ENCODE measurements around the gene ADCY1. TPM values are rescaled to one million over a fixed set of nuclear protein-coding genes. Genes with fewer than 3 reads are reported as not detected.

The ADCY1 gene
- total RNA-seq, 4 donors from 2014 or later, result 2.5 to 9.0 (median 5.6) TPM

DNA sequence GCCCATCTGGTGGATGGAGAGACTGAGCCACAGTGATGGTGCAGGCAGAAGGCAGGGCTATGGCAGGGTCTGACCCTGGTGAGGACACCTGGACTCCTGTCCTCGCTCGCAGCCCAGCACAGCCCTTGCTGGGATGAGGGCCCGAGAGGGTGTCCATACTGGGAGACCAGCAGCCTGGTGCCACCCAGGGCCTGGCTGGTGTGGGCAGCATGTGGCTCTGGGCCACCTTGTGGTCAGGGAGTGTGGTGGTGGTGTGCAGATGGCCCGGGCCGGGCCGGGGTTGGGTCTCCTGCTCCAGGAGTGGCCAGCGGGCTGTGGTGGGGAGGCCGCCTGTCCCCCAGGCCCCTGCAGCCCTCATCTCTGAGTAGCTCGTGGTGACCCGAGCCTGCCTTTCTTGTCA is 14.9 kb downstream of the ADCY1 start:
- DNase-seq (ENCODE audit: low spot score in 2 of 2), result no peak

DNA sequence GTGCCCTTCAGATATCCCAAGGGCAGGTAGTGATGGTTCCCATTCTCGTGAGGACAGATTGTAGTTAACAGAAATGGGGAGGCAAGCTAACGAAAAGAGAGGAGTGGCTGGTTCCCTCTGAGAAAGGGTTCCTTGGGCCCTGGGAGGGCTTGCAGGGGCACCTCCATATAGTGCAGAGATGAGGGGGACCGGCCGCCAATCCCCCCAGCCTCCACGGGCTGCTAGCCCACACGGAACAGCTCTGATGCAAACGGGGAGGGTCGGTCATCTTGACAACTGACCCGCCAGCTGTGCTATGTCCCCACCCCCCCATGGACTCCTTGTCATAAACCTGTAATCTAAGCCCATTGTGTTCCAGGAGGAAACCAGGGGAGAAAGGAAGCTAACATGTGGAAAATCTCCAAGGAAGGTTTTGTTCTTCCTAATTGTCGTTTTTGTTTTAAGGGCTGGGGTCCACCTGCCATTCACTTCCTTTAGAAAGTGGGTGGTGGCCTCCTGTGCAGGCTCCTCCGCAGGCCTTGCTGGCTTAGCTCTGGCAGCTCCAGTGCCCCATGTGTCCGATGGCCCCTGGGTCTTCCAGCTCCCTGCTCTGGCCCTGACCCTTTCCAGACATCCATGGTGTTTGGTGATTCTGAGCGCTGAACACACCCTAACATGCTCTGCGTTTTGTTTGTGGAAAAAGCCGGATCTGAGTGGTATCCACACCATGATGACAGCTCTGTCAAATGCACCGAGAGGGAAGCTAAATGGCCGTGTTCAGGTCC is 15.9 kb downstream of the ADCY1 start:
- Histone ChIP-seq H3K9me3 (no peaks in the 10 kb centered on the region), H3K4me1 (no peaks in the 10 kb centered on the region), H3K27me3 (no peaks in the 10 kb centered on the region), H3K27ac (no peak overlapping the region), H3K36me3 (no peaks in the 10 kb centered on the region), H3K4me3 (no peak overlapping the region)
- no peak for TF ChIP-seq EP300 (IDR thresholded peaks at IDR 0.05)
- no peak for TF ChIP-seq POLR2A (IDR thresholded peaks at IDR 0.05)
- TF ChIP-seq, protein P1, sequence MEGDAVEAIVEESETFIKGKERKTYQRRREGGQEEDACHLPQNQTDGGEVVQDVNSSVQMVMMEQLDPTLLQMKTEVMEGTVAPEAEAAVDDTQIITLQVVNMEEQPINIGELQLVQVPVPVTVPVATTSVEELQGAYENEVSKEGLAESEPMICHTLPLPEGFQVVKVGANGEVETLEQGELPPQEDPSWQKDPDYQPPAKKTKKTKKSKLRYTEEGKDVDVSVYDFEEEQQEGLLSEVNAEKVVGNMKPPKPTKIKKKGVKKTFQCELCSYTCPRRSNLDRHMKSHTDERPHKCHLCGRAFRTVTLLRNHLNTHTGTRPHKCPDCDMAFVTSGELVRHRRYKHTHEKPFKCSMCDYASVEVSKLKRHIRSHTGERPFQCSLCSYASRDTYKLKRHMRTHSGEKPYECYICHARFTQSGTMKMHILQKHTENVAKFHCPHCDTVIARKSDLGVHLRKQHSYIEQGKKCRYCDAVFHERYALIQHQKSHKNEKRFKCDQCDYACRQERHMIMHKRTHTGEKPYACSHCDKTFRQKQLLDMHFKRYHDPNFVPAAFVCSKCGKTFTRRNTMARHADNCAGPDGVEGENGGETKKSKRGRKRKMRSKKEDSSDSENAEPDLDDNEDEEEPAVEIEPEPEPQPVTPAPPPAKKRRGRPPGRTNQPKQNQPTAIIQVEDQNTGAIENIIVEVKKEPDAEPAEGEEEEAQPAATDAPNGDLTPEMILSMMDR (IDR thresholded peaks at IDR 0.05), result no peak
- DNase-seq (ENCODE audit: low spot score in 2 of 2), result no peak
- WGBS, 2 donors, result 72% methylated on average over 16 to 17 of the region's 17 CpGs

More for the DNA sequence above, 14.9 kb downstream of the ADCY1 start:
- Histone ChIP-seq H3K4me3 (no peak overlapping the region), H3K36me3 (no peaks in the 10 kb centered on the region), H3K4me1 (no peaks in the 10 kb centered on the region), H3K27ac (no peak overlapping the region), H3K27me3 (no peaks in the 10 kb centered on the region), H3K9me3 (no peaks in the 10 kb centered on the region)
- WGBS, 2 donors, result 84 to 85% methylated on average over 5 of the region's 10 CpGs
- TF ChIP-seq, protein P1 (IDR thresholded peaks at IDR 0.05), result no peak
- TF ChIP-seq POLR2A (IDR thresholded peaks at IDR 0.05), result no peak
- TF ChIP-seq EP300 (IDR thresholded peaks at IDR 0.05), result no peak

DNA sequence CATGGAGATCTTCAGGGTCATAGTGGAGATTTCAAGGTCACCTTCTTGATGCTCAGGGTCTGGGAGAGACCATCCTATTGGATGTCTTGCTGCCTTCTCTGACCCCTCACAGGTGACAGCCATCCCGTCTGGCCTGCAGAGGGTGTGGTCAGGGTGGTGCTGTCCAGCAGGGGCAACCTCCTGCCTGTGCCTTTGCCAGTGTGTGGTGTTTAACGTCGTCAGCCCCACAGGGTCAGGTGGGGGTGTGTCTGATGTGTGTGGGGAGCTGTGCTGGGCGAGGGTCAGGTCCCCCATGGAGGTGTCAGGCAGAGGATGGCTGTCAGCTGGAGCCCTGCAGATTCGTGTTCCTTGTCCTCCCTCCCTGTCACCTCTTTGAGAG is 16.5 kb downstream of the ADCY1 start:
- Histone ChIP-seq H3K4me1 (no peaks in the 10 kb centered on the region), H3K9me3 (no peaks in the 10 kb centered on the region), H3K36me3 (no peaks in the 10 kb centered on the region), H3K4me3 (no peak overlapping the region), H3K27me3 (no peaks in the 10 kb centered on the region), H3K27ac (no peak overlapping the region)
- 38 to 46% methylated on average over 4 to 5 of the region's 5 CpGs for WGBS, 2 donors
- no peak for DNase-seq (ENCODE audit: low spot score in 2 of 2)
- TF ChIP-seq POLR2A (IDR thresholded peaks at IDR 0.05) (no peak), EP300 (IDR thresholded peaks at IDR 0.05) (no peak)
- TF ChIP-seq, protein P1 (IDR thresholded peaks at IDR 0.05), result no peak

DNA sequence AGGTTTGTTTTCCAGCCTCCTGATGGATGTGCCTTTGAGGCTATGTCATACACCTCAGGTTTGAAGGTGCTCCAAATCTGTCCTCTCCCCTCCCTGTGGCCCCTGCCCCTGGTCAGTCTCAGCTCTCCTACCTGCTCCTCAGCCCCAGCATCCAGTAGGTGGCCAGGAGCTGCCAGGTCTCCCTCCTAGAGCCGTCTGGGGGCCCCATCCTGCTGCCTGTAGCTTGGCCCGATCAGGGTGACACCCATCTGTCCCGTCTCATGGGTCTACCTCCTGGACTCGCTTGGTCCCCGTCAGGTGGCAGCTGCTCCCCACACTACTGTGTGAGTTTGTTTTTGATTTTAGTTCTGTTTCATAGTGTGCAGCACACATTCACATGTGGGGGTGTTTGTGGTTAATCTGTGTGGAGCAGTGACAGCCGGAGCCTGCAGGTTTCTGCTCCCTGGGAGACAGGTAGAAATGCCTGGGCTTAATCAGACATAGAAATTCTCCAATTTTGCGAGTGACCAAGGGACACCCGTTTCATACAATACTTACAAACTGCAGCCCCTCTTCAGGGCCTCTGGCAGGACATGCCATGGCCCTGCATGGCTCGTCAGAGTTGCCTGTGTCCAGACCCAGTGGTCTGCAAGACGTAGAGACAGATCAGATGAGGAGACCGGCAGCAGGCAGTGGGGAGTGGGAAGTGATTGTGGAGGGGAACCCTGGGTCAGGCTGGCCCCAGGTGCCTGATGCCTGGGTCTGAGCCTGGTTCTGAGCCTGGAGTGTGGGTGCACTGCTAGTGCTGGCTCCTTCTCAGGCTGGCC is 17.1 kb downstream of the ADCY1 start:
- 80 to 87% methylated on average over 9 to 11 of the region's 11 CpGs for WGBS, 2 donors
- no peaks in the 10 kb centered on the region for H3K27me3 ChIP-seq
- H3K27ac ChIP-seq, result no peak overlapping the region
- DNase-seq (ENCODE audit: low spot score in 2 of 2), result no peak
- no peaks in the 10 kb centered on the region for H3K9me3 ChIP-seq
- TF ChIP-seq, protein P1 (IDR thresholded peaks at IDR 0.05), result no peak
- TF ChIP-seq EP300 (IDR thresholded peaks at IDR 0.05) (no peak), POLR2A (IDR thresholded peaks at IDR 0.05) (no peak)
- H3K4me3 ChIP-seq, result no peak overlapping the region
- no peaks in the 10 kb centered on the region for H3K4me1 ChIP-seq
- no peaks in the 10 kb centered on the region for H3K36me3 ChIP-seq
